T-helper 2 cell treated with Interferon-gamma antibody and Interleukin-4, amounts not matched to agents 100 ng/mL and 5 ng/mL, for 36 hours (primary cell): ENCODE results near the gene SLC49A4. TPM values are rescaled to one million over a fixed set of nuclear protein-coding genes. Genes with fewer than 3 reads are reported as not detected.

Experiments used
- intact Hi-C: fragments of 100-400 bp; cut with micrococcal nuclease; formaldehyde crosslinking; loops from one replicate; pipeline ENCODE4 v1.15.1; 2023
- total RNA-seq: library from RNA; stranded (reverse); gene quantifications from 2 replicates; pipeline ENCODE4 v1.2.3, GENCODE V29; 2022

Gene SLC49A4
- total RNA-seq, 1 donor from 2014 or later = 2.0 TPM

DNA sequence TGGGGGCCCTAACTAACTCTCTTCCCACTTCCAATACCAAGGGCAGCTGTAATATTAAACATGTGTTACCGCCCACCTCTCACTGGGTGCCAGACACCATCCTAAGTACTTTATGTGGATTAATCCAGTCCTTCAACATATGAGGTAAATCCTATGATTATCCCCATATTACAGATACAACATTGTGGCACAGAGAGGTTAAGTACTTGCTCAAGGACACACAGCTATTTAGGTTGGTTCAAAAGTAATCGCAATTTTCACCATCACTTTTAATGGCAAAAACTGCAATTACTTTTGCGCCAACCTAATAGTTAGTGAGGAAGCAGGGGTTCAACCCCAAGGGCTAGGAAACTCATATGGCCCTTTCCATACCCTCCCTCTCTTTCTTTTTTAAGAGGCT is 131.9 kb downstream of the SLC49A4 start:
- intact Hi-C loops = loop anchor here (10.0 kb wide), 1 partner anchor 172 kb away; no protein-coding TSS in a partner anchor

- intact Hi-C loops = loop anchor here (10.0 kb wide), 1 partner anchor 173 kb away; no protein-coding TSS in a partner anchor
Observed at GRCh38 chr3:122927726-122928125, 132.9 kb downstream of the SLC49A4 start.

DNA sequence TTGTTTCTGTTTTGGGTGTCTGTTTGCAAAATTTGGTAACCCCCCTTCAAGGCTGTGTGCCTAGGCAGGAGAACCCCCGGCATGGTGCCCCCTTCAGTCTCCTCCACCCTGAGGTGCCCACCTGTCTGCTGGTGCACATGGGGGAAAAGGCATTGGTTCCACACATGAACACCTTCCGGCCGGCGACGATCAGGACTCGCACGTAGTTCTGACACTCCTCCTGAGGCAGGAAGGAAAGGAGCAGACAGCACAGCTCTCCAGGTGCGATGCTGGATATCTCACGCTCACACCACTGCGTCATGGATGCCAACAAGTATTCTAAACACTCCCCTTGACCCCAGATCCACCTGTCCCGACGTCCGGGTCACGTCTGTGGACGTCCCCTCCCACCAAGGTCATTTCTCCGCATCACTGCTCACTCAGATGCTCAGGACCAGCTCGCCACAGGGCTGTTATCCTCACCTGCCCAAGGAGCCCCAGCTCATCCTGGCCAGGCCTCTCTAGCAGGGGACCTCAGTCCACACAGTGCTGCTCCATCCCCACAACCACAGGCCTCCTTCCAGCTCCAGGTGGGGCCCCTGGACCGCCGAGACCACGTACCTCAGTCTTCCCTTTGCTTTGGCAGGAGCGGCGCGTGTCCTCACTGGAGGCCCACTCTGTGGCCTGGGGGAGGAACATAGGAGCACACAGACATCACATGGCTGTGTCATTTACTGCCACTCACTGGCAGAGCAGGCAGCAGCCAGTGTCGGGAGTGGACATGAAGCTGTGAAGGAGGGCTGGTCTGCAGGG is 133.7 kb downstream of the SLC49A4 start:
- intact Hi-C loops = loop anchor here (10.0 kb wide), 1 partner anchor 174 kb away; no protein-coding TSS in a partner anchor

DNA sequence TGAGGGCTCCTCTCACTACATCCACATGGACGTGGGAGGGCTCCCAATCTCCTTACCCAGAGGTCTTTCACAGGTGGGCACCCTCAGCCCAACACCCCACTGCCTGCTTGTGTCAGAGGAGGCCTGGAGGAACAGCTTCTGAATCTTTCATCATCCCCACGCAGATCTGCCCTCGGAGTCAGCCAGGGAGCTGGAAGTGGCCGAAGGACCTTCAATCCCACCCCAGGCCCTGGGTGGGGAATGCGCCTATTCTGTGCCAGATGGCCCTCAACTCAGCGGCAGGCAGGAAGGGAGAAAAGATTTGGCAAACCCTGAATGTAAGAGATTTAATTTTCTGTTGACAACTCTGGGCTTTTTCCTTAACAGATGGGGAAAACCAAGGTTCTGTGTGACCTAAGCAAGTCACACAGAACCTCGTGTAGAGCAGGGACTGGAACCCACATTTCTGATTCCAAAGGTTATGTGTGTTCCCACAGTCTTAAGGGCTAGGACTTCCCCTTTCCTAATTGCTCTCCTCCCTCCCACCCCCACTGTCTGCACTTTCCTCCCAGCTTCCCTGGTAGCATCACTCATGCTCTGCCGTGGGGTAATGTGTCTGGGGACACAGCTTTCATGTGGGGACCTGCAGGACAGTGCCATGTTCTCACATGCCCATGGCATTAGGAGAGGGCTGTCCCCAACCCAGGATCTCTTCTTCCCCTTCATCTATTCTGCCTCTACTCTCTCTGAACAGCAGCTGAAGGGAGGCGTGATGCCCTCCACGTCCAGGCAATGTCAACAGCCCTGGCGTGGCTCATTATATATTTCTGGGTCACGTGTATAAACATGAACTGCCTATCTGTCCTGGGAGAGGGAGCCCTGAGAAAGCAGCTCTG is 134.6 kb downstream of the SLC49A4 start:
- intact Hi-C loops = loop anchor here (10.0 kb wide), 1 partner anchor 175 kb away; no protein-coding TSS in a partner anchor

- intact Hi-C loops = no loop called here
Observed at GRCh38 chr3:122930063-122930997, 135.5 kb downstream of the SLC49A4 start.

Other genes starting within 250 kb of the SLC49A4 start
- gene PARP9, start 230.8 kb upstream of the SLC49A4 start, total RNA-seq = 108 TPM in 2 replicates
- 116 and 117 TPM in 2 replicates for gene DTX3L, start 230.7 kb upstream of the SLC49A4 start, total RNA-seq
- 37.1 and 41.1 TPM in 2 replicates for gene PARP15, start 217.4 kb upstream of the SLC49A4 start, total RNA-seq
- gene PARP14, start 114.2 kb upstream of the SLC49A4 start, total RNA-seq = 96.4 and 101 TPM in 2 replicates
- gene HSPBAP1, start 1.2 kb upstream of the SLC49A4 start, total RNA-seq = 7.8 and 8.2 TPM in 2 replicates
- not detected in 2 replicates for gene SEMA5B, start 232.7 kb downstream of the SLC49A4 start, total RNA-seq